Measurements from ENCODE around the gene IGFBP2. TPM values are rescaled to one million over a fixed set of nuclear protein-coding genes. Genes with fewer than 3 reads are reported as not detected.

Gene IGFBP2
- total and polyA plus RNA-seq, 2 donors (not counting 1 experiment from before 2014, with no cell fraction given): not detected

DNA sequence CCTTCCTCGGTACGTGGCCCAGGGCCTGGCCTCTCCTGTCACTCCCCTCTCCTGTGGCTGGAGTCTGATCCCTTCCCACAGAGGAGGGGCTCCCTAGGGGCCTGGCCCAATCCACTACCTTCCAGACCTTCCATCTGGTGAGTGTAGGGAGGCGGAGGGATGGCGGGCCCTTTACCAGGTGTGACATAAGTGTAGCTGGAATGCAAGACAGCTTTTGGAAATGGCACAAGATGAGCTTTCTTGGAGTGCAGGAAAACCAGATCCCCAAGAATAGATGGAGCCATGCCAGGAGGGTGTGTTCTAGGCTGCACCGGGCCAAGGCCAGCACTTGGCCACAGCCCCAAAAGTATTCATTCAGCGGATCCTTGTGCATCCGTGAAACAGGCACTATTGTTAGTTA is 32.0 kb downstream of the IGFBP2 start:
- H3K4me3 ChIP-seq (ENCODE audit: control extremely low read depth in 1 of 5, extremely low read depth in 1 of 5, insufficient read depth in 1 of 5, low read depth in 2 of 5, low read length in 4 of 5): no peak overlapping the region
- intact Hi-C loops (cut with micrococcal nuclease): no loop called here
- TF ChIP-seq EZH2 (IDR thresholded peaks at IDR 0.05; ENCODE audit: borderline replicate concordance, insufficient read depth, low read depth, low read length, poor library complexity, severe bottlenecking): no peak
- TF ChIP-seq, protein P1, sequence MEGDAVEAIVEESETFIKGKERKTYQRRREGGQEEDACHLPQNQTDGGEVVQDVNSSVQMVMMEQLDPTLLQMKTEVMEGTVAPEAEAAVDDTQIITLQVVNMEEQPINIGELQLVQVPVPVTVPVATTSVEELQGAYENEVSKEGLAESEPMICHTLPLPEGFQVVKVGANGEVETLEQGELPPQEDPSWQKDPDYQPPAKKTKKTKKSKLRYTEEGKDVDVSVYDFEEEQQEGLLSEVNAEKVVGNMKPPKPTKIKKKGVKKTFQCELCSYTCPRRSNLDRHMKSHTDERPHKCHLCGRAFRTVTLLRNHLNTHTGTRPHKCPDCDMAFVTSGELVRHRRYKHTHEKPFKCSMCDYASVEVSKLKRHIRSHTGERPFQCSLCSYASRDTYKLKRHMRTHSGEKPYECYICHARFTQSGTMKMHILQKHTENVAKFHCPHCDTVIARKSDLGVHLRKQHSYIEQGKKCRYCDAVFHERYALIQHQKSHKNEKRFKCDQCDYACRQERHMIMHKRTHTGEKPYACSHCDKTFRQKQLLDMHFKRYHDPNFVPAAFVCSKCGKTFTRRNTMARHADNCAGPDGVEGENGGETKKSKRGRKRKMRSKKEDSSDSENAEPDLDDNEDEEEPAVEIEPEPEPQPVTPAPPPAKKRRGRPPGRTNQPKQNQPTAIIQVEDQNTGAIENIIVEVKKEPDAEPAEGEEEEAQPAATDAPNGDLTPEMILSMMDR (IDR thresholded peaks at IDR 0.05): no peak
- WGBS (ENCODE audit: insufficient coverage): 92% methylated on average over 5 of the region's 7 CpGs
- no peak overlapping the region for H3K9ac ChIP-seq (ENCODE audit: low read length)
- Mint-ChIP-seq H3K4me1 (no peaks in the 10 kb centered on the region), H3K9me3 (ENCODE audit: insufficient read depth) (no peaks in the 10 kb centered on the region), H3K4me3 (no peak overlapping the region), H3K27ac (no peak overlapping the region), H3K27me3 (peaks cover 27% of the 10 kb centered on the region)
- H3K4me1 ChIP-seq (ENCODE audit: control insufficient read depth in 2 of 2, insufficient read depth in 2 of 2, low read length in 2 of 2): no peaks in the 10 kb centered on the region
- no peak for DNase-seq
- no peak for ATAC-seq (ENCODE audit: low read depth)
- H3K4me2 ChIP-seq (replicated peaks; ENCODE audit: low read depth, low read length, poor library complexity, severe bottlenecking): no peak overlapping the region
- no peaks in the 10 kb centered on the region for H3K9me3 ChIP-seq (ENCODE audit: control extremely low read depth in 1 of 3, control insufficient read depth in 2 of 3, insufficient read depth in 1 of 3, low read length in 2 of 3)
- POLR2A ChIA-PET: no interaction called here
- no peak overlapping the region for H2AFZ ChIP-seq (ENCODE audit: insufficient read depth, low read depth, low read length, poor library complexity, severe bottlenecking)
- no peaks in the 10 kb centered on the region for H3K36me3 ChIP-seq (replicated peaks in 1 of 2; ENCODE audit: control extremely low read depth in 1 of 2, control insufficient read depth in 1 of 2, extremely low read depth in 1 of 2, insufficient read depth in 2 of 2, low read length in 1 of 2)
- H3K79me2 ChIP-seq (ENCODE audit: control insufficient read depth, insufficient read depth, low read length): no peaks in the 10 kb centered on the region
- no peak overlapping the region for H3K27ac ChIP-seq (ENCODE audit: low read length in 2 of 2)
- CTCF ChIA-PET: interaction anchor here (1.5 to 4.0 kb wide), 4 partner anchors 12 to 1048 kb away, joined by 3 to 32 read pairs (median 18); no protein-coding TSS in a partner anchor
- no peaks in the 10 kb centered on the region for H4K20me1 ChIP-seq (ENCODE audit: control insufficient read depth, insufficient read depth, low read length, poor library complexity, severe bottlenecking)
- peaks cover 0 to 10% (median 1%) of the 10 kb centered on the region in 4 experiments for H3K27me3 ChIP-seq (replicated peaks in 1 of 4; ENCODE audit: control extremely low read depth in 1 of 4, control insufficient read depth in 3 of 4, insufficient read depth in 4 of 4, low read length in 3 of 4)

DNA sequence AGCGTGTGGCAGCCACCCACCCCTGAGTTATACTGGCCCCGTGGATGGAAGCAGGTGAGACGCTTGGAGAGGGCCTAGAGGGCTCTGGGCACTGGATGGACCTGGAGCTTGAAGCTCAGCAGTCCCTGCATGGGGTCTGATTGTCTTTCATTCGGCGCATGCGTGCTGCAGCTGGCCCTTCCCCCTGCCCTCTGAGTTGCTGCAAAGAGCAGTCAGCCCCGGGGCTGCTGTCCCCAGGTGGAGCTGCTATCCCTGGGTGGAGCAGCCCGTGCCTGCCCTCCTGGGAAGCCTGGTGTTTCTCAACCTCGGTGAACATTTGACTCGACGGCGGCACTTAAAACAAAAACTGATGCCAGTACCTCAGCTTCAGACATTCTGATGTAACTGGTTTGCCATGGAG is 32.5 kb downstream of the IGFBP2 start:
- Mint-ChIP-seq H3K4me1 (no peaks in the 10 kb centered on the region), H3K4me3 (no peak overlapping the region), H3K27ac (no peak overlapping the region), H3K9me3 (ENCODE audit: insufficient read depth) (no peaks in the 10 kb centered on the region), H3K27me3 (peaks cover 29% of the 10 kb centered on the region)
- ChIA-PET POLR2A (no interaction called here), CTCF (interaction anchor here (1.4 to 4.0 kb wide), 5 partner anchors 12 to 1048 kb away, joined by 3 to 32 read pairs (median 8); no protein-coding TSS in a partner anchor)
- peaks cover 0 to 15% (median 1%) of the 10 kb centered on the region in 4 experiments for H3K27me3 ChIP-seq (replicated peaks in 1 of 4; ENCODE audit: control extremely low read depth in 1 of 4, control insufficient read depth in 3 of 4, insufficient read depth in 4 of 4, low read length in 3 of 4)
- DNase-seq: no peak
- ATAC-seq (ENCODE audit: low read depth): no peak
- 75% methylated on average over 12 of the region's 12 CpGs for WGBS (ENCODE audit: insufficient coverage)
- H3K36me3 ChIP-seq (replicated peaks in 1 of 2; ENCODE audit: control extremely low read depth in 1 of 2, control insufficient read depth in 1 of 2, extremely low read depth in 1 of 2, insufficient read depth in 2 of 2, low read length in 1 of 2): no peaks in the 10 kb centered on the region
- no peaks in the 10 kb centered on the region for H3K9me3 ChIP-seq (ENCODE audit: control extremely low read depth in 1 of 3, control insufficient read depth in 2 of 3, insufficient read depth in 1 of 3, low read length in 2 of 3)
- no peak overlapping the region for H3K4me2 ChIP-seq (replicated peaks; ENCODE audit: low read depth, low read length, poor library complexity, severe bottlenecking)
- H3K4me1 ChIP-seq (ENCODE audit: control insufficient read depth in 2 of 2, insufficient read depth in 2 of 2, low read length in 2 of 2): no peaks in the 10 kb centered on the region
- H3K9ac ChIP-seq (ENCODE audit: low read length): no peak overlapping the region
- no peak overlapping the region for H3K27ac ChIP-seq (ENCODE audit: low read length in 2 of 2)
- no peak overlapping the region for H3K4me3 ChIP-seq (ENCODE audit: control extremely low read depth in 1 of 5, extremely low read depth in 1 of 5, insufficient read depth in 1 of 5, low read depth in 2 of 5, low read length in 4 of 5)
- H2AFZ ChIP-seq (ENCODE audit: insufficient read depth, low read depth, low read length, poor library complexity, severe bottlenecking): no peak overlapping the region
- TF ChIP-seq, protein P1 (IDR thresholded peaks at IDR 0.05): no peak
- no peak for TF ChIP-seq EZH2 (IDR thresholded peaks at IDR 0.05; ENCODE audit: borderline replicate concordance, insufficient read depth, low read depth, low read length, poor library complexity, severe bottlenecking)
- no peaks in the 10 kb centered on the region for H4K20me1 ChIP-seq (ENCODE audit: control insufficient read depth, insufficient read depth, low read length, poor library complexity, severe bottlenecking)
- intact Hi-C loops (cut with micrococcal nuclease): no loop called here
- no peaks in the 10 kb centered on the region for H3K79me2 ChIP-seq (ENCODE audit: control insufficient read depth, insufficient read depth, low read length)
